ENCODE data around the gene HSD17B4.
"Not testable (repeated sequence)": the region's sequence is repeated elsewhere in the genome, so short reads cannot be mapped to it uniquely, and the experiment has no call there.

HSD17B4 gene, protein sequence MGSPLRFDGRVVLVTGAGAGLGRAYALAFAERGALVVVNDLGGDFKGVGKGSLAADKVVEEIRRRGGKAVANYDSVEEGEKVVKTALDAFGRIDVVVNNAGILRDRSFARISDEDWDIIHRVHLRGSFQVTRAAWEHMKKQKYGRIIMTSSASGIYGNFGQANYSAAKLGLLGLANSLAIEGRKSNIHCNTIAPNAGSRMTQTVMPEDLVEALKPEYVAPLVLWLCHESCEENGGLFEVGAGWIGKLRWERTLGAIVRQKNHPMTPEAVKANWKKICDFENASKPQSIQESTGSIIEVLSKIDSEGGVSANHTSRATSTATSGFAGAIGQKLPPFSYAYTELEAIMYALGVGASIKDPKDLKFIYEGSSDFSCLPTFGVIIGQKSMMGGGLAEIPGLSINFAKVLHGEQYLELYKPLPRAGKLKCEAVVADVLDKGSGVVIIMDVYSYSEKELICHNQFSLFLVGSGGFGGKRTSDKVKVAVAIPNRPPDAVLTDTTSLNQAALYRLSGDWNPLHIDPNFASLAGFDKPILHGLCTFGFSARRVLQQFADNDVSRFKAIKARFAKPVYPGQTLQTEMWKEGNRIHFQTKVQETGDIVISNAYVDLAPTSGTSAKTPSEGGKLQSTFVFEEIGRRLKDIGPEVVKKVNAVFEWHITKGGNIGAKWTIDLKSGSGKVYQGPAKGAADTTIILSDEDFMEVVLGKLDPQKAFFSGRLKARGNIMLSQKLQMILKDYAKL

DNA sequence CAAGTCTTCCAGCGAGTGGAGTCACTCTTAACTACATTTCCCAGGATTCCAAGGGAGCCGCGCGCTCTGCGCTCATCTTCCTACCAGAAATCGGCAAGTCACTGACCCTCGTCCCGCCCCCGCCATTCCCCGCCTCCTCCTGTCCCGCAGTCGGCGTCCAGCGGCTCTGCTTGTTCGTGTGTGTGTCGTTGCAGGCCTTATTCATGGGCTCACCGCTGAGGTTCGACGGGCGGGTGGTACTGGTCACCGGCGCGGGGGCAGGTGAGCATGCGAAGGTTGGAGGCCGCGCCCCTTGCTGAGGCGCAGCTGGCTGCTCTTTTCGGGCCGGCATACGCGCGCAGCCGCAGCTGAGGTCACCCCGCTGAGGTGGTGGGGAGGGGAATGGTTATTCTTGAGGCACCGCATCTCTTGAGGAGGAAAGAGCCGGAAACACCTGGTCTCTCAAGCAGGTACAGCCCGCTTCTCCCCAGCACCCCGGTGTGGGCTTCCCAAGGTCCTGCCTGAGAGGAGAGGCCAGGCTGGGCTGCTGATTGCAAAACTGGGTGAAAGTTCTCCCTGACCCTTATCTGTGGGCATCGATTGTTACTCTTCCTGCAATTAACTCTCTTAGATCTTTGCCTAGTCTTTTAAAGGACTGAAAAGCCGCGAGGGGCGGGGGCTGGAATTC is at the start of gene HSD17B4:
Gene HSD17B4, plus strand, starts transcription at position 125 of the 667 bp plus-strand sequence. Its CDS starts 79 bp downstream, at position 204.
- peak; percentile 62 for DNase-seq (ENCODE audit: low read depth)

GRCh38 chr5:119402555-119402954 is 49.7 kb upstream of the HSD17B4 start:
- no peak for DNase-seq (ENCODE audit: low read depth)

DNA sequence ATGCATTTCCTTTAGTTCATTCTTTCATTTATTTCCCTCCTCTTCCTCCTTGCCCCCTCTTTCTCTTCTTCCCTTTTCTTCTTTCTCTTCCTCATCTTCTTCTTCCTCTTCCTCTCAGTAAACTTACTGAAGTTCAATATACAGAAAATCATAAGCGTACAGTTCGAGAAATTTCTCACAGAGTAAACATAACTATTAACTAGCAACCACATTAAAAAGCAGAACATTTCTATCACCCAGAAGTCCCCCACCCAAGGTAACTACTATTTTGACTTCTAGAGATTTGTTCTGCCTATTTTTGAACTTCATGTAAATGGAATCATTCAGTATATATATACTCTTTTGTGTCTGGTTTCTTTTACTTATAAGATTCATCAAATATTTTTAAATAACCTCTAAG is 48.3 kb upstream of the HSD17B4 start:
- no peak for DNase-seq (ENCODE audit: low read depth)

- DNase-seq (ENCODE audit: low read depth), result no peak
Measured at GRCh38 chr5:119405419-119405818, 46.9 kb upstream of the HSD17B4 start.

GRCh38 chr5:119406551-119407110 is 45.7 kb upstream of the HSD17B4 start:
- DNase-seq (ENCODE audit: low read depth), result no peak

GRCh38 chr5:119409235-119409815 is 43.0 kb upstream of the HSD17B4 start:
- no peak for DNase-seq (ENCODE audit: low read depth)

DNA sequence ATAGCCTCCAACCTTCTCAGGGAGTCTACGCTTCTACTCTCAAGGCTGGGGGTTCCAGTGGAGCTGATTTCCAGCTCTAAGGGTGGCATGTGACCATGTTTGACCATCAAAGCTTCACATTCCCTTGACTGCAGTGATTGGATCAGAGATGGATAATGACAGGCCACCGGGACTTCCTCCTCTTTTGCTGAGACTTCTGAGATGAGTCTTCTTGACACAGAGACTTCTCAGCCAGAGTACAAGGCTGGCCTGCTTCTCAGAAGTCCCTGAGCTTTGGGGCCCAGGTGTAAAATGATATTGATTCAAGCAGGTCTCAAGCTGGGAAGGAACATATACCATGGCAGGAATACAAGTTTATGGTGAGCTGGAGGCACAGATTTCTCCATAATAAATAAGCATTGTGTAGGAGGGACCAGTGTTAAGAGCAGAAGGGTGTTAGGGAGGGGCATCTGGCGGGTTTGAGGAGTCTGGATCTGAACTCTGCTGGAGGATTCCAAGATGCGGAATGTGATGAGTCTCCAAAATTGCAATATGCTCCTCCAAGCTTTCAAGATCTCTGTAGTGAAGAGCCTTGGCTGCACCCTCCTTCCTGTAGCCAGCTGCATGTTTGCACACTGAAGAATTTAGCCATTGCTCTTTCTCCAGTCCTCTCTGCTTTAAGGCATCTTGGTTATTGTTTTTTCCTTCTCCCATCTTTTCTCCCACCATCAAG is 41.7 kb upstream of the HSD17B4 start:
- DNase-seq (ENCODE audit: low read depth), result no peak

- no peak for DNase-seq (ENCODE audit: low read depth)
Measured at GRCh38 chr5:119411361-119412278, 40.7 kb upstream of the HSD17B4 start.

DNA sequence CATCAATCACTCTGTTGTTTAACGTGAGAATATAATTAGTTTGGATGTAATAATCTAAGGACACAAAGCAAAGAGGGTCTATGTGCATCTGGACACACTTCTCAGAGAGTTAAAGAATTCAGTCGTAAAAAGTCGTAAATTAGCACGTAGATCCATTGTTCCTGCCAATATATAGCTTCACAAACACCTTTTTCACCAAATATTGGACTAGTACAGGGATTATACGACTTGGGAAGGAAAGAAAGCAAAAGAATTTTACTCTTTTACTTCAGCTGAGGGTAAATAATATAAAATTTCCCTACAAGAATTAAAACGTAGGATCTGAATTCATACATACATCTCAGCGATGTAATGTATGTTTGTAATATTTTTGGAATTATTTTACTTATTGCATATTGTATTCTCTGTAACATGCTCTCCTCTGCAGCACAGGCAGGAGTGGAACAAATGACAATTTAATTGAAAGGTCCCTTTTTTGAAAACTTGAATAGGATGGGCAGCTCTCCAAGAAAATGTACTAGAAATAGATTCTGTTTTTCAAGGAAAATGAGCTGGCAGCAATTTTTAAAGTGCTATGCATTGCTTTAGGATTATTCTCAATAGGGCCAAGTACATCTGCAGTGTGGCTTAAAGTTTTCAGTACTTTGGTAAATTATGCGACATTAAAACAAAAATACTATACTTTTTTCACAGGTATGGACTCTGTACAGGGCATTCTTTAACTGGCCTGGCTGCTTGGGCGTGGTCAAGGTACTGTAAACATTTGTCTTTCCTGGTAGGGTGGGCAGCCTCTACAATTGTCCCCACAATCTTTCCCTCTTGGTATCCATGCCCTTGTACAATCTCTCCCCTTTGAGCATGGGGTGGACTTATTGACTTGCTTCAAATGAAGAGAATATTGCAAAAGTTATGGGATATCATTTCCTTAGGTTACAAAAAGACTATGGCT is 39.7 kb upstream of the HSD17B4 start:
- no peak for DNase-seq (ENCODE audit: low read depth)

GRCh38 chr5:119414124-119414734 is 38.1 kb upstream of the HSD17B4 start:
- not testable (repeated sequence) for DNase-seq (ENCODE audit: low read depth)

DNA sequence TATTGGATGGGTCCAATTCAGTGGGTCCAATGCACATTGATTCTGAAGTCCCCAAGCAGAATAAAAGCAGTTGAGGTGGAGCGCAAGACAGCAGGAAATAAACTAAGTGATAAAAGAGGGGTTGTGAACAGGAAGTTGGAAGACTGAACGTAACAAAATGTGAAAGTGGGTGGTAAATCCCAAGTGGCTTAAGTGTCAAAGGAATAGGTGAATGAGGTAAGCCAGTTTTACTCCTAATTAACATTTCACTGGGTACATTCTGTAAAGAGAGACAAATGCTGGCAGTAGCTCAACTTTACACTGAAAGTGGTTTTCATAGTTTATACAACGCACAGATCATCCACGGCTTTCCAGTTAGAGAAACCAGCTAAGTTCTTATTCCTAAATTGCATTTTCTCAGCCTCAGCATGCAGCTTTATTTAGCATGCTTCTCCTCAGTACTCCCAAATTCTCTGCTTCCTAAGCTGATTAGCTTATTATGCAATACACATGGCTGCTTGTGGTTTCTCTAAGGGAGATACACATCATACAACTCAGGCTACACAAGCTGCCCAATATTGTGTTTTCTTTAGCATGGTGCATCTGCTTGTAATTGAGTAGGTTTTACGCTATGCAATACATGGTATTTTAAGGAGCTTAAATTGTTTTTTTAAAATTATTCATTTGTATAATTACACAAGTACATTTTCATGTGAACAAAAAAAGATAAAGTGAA is 34.2 kb upstream of the HSD17B4 start:
- DNase-seq (ENCODE audit: low read depth), result no peak

DNA sequence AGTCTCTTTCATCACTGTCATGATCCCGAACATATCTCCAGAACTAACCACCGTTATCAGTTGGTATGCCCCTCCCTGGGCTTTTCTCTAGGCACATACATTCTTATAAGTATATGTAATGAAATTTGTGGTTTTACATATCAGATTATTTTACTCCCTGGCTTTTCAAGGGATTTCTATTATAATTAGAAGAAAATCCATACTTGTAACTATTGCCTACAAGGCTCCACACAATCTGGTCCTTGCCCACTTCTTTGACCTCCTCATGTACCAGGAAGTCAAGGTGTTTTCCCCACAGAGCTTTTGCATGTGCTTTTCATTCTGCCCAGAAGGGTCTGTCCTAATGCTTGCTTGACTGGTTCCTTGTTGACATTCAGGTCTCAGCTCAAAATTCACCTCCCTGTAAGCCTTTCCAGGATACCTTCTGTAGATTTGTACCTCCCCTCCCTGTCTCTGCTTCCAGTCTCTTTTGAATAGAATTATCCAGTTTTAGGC is 33.6 kb upstream of the HSD17B4 start:
- no peak for DNase-seq (ENCODE audit: low read depth)

- DNase-seq (ENCODE audit: low read depth), result no peak
Measured at GRCh38 chr5:119420169-119420568, 32.1 kb upstream of the HSD17B4 start.

GRCh38 chr5:119426057-119426456 is 26.2 kb upstream of the HSD17B4 start:
- no peak for DNase-seq (ENCODE audit: low read depth)

GRCh38 chr5:119427060-119427459 is 25.2 kb upstream of the HSD17B4 start:
- no peak for DNase-seq (ENCODE audit: low read depth)

DNA sequence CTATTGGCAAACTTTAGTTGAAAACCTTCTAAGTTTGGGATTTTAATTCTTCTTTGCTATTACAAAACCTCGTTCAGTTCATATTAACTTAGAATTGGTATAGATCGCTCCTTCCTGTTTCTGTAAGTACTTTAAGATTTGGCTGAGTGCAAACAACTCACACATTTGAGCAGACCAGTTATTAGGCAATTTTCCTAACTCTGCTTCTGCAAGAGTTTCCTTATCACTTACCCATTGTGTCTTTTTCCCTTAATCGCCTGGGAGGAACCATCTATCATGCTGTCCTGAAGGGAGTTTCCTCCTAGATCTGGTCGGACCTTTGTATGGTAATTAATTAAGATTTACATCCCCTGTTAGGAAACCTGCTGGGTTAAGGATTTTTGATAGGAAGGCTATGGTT is 24.7 kb upstream of the HSD17B4 start:
- not testable (repeated sequence) for DNase-seq (ENCODE audit: low read depth)

- not testable (repeated sequence) for DNase-seq (ENCODE audit: low read depth)
Measured at GRCh38 chr5:119428166-119428565, 24.1 kb upstream of the HSD17B4 start.

GRCh38 chr5:119428574-119428973 is 23.7 kb upstream of the HSD17B4 start:
- DNase-seq (ENCODE audit: low read depth), result not testable (repeated sequence)

Measured in stimulated activated CD8-positive, alpha-beta memory T cell treated with anti-CD3 and anti-CD28 coated beads, Interleukin-12 subunit alpha, Interleukin-12 subunit beta, amount 100 ng/mL, for 4 hours (primary cell).